Stimulated activated CD8-positive, alpha-beta memory T cell treated with anti-CD3 and anti-CD28 coated beads, Interleukin-2, amount 100 ng/mL, for 1 hour (primary cell): ENCODE measurements around the gene PMPCA.

ENCODE experiments used
- DNase-seq, 2 donors: peaks; one replicate each; pipeline ENCODE4 v3.0.0-alpha.2; 2020; ENCODE audit warnings: low read depth in 2 of 2

The PMPCA gene

GRCh38 chr9:136410500-136411287 lies at the start of gene PMPCA, which contains the start of gene ENTR1:
Gene PMPCA, plus strand, starts transcription at chr9:136410658. Its CDS starts 11 bp downstream, at chr9:136410669.
Gene ENTR1, minus strand, starts transcription at chr9:136410614. Its CDS starts 217 bp downstream, at chr9:136410397.
- DNase-seq, result peak; percentile 93

GRCh38 chr9:136361047-136361753 lies 49.3 kb upstream of the PMPCA start:
- DNase-seq, result no peak

GRCh38 chr9:136361754-136362449 lies 48.6 kb upstream of the PMPCA start:
- DNase-seq, result no peak

GRCh38 chr9:136362450-136362784 lies 48.0 kb upstream of the PMPCA start:
- no peak for DNase-seq

GRCh38 chr9:136363106-136363948 lies 47.1 kb upstream of the PMPCA start, which contains the start of gene DNLZ:
Gene DNLZ, minus strand, starts transcription at chr9:136363744. Its CDS starts 30 bp downstream, at chr9:136363714.
- peak; percentile 84 to 94 for DNase-seq

- DNase-seq, result no peak
Measured at GRCh38 chr9:136363949-136364748, 46.3 kb upstream of the PMPCA start.

- DNase-seq, result no peak
Measured at GRCh38 chr9:136364942-136365774, 45.3 kb upstream of the PMPCA start.

- DNase-seq, result no peak
Measured at GRCh38 chr9:136365775-136366222, 44.7 kb upstream of the PMPCA start.

- no peak for DNase-seq
Measured at GRCh38 chr9:136366826-136367225, 43.6 kb upstream of the PMPCA start.

GRCh38 chr9:136367296-136368145 lies 42.9 kb upstream of the PMPCA start:
- DNase-seq, result no peak

- no peak for DNase-seq
Measured at GRCh38 chr9:136368190-136368589, 42.3 kb upstream of the PMPCA start.

- no peak for DNase-seq
Measured at GRCh38 chr9:136370037-136370436, 40.4 kb upstream of the PMPCA start.

- DNase-seq, result no peak
Measured at GRCh38 chr9:136370687-136371532, 39.5 kb upstream of the PMPCA start.

GRCh38 chr9:136371533-136371880 lies 39.0 kb upstream of the PMPCA start:
- DNase-seq, result no peak

GRCh38 chr9:136372006-136372405 lies 38.5 kb upstream of the PMPCA start:
- no peak for DNase-seq

- DNase-seq, result no peak
Measured at GRCh38 chr9:136372561-136373299, 37.7 kb upstream of the PMPCA start.
